Endodermal cell (in vitro differentiated cells): Measurements from ENCODE around the gene USP12. TPM values are rescaled to one million over a fixed set of nuclear protein-coding genes. Genes with fewer than 3 reads are reported as not detected.

Source experiments
- DNase-seq: peaks from one replicate; pipeline ENCODE4 v3.0.0-alpha.2; 2017
- H3K27ac ChIP-seq: 2 replicates; pipeline ENCODE4 v1.5.1; 2013; ENCODE audit warnings: mild to moderate bottlenecking, low read depth, low read length, moderate library complexity
- H3K27me3 ChIP-seq: 2 replicates; pipeline ENCODE4 v1.6.1; 2013; ENCODE audit warnings: mild to moderate bottlenecking, low read length, moderate library complexity; ENCODE audit not compliant: insufficient read depth, control insufficient read depth, poor library complexity, severe bottlenecking
- H3K36me3 ChIP-seq: 2 replicates; pipeline ENCODE4 v1.7.0; 2013; ENCODE audit warnings: mild to moderate bottlenecking, low read length, moderate library complexity; ENCODE audit not compliant: control insufficient read depth, insufficient read depth
- H3K4me1 ChIP-seq: one replicate; pipeline ENCODE4 v1.7.0; 2013; ENCODE audit warnings: low read length; ENCODE audit not compliant: control insufficient read depth, insufficient read depth
- H3K4me3 ChIP-seq: 2 replicates; pipeline ENCODE4 v1.5.1; 2013; ENCODE audit warnings: mild to moderate bottlenecking, low read length, moderate library complexity
- H3K9ac ChIP-seq: 2 replicates; pipeline ENCODE4 v1.6.1; 2013; ENCODE audit warnings: mild to moderate bottlenecking, low read length, moderate library complexity; ENCODE audit not compliant: poor library complexity, severe bottlenecking; ENCODE audit errors: extremely low read depth
- H3K9me3 ChIP-seq: 2 replicates; pipeline ENCODE4 v1.6.1; 2013; ENCODE audit warnings: mild to moderate bottlenecking, low read length, moderate library complexity; ENCODE audit not compliant: control insufficient read depth
- H3K27ac Mint-ChIP-seq: 2 replicates; pipeline ENCODE4 v1.8.0; 2020; ENCODE audit warnings: mixed read lengths
- H3K27me3 Mint-ChIP-seq: 2 replicates; pipeline ENCODE4 v1.8.0; 2021; ENCODE audit warnings: mild to moderate bottlenecking, mixed read lengths; ENCODE audit not compliant: insufficient read depth
- H3K36me3 Mint-ChIP-seq: 2 replicates; pipeline ENCODE4 v1.8.0; 2020; ENCODE audit warnings: low read depth, mixed read lengths
- H3K4me1 Mint-ChIP-seq: 2 replicates; pipeline ENCODE4 v1.8.0; 2020; ENCODE audit warnings: mixed read lengths
- H3K4me3 Mint-ChIP-seq: 2 replicates; pipeline ENCODE4 v1.8.0; 2020; ENCODE audit warnings: mild to moderate bottlenecking, moderate library complexity, mixed read lengths
- H3K9me3 Mint-ChIP-seq: 2 replicates; pipeline ENCODE4 v1.8.0; 2020; ENCODE audit warnings: mild to moderate bottlenecking, mixed read lengths
- WGBS, 2 experiments: methylation state at CpG; one replicate each; pipeline versions ENCODE4 v1.1.5 to v1.1.7; 2013; ENCODE audit warnings: missing lambda C conversion rate in 2 of 2, mixed read lengths in 1 of 2; ENCODE audit not compliant: insufficient coverage in 1 of 2, insufficient read length in 1 of 2; 5-methylcytosine and 5-hydroxymethylcytosine counted together
- total RNA-seq, 2 donors: library from RNA; stranded (reverse); fragmentation: NEBNext Ultra II Directional in 1 of 2; extraction: Animal tissue kit (Norgen Biotek cat#: 25700) in 1 of 2; gene quantifications; 2 replicates in 1 of 2; 3 replicates in 1 of 2; pipeline ENCODE4 v1.2.1, GENCODE V29; 2021
- TF ChIP-seq, protein P1 (sequence below): fragments of 200-600 bp; sonication (generic); conservative IDR thresholded peaks from 2 replicates; pipeline ENCODE4 v1.5.0; 2021; ENCODE audit warnings: antibody characterized with exemption, mild to moderate bottlenecking

USP12 gene
- total RNA-seq, 2 donors from 2014 or later: 18.9 to 23.2 TPM

DNA sequence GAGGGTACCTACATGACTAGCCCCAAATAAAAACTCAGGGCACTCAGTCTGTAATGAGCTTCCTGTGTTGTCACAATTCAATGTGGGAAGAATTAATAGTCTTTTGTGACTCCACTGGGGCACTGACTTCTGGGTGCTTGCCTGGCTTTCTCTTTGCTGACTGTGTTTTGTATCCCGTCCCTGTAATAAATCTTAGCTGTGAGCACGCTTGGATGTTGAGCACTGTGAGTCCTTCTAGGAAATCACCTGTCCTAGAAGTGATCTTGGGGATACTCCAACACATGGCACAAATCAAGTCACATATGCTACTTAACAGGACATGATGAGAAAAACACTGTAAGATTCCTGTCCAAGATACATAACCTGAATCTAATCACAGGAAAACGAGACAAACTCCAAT is 83.0 kb downstream of the USP12 start:
- Histone ChIP-seq H3K27ac (no peak overlapping the region), H3K9ac (no peak overlapping the region), H3K4me3 (no peak overlapping the region), H3K36me3 (peaks cover 52% of the 10 kb centered on the region), H3K9me3 (no peaks in the 10 kb centered on the region), H3K4me1 (no peaks in the 10 kb centered on the region), H3K27me3 (no peaks in the 10 kb centered on the region)
- Mint-ChIP-seq H3K36me3 (peaks cover 41% of the 10 kb centered on the region), H3K4me1 (peaks cover 7% of the 10 kb centered on the region), H3K4me3 (no peak overlapping the region), H3K27me3 (no peaks in the 10 kb centered on the region), H3K9me3 (no peaks in the 10 kb centered on the region), H3K27ac (peak overlapping the region; percentile 1)
- no peak for DNase-seq
- TF ChIP-seq, protein P1, sequence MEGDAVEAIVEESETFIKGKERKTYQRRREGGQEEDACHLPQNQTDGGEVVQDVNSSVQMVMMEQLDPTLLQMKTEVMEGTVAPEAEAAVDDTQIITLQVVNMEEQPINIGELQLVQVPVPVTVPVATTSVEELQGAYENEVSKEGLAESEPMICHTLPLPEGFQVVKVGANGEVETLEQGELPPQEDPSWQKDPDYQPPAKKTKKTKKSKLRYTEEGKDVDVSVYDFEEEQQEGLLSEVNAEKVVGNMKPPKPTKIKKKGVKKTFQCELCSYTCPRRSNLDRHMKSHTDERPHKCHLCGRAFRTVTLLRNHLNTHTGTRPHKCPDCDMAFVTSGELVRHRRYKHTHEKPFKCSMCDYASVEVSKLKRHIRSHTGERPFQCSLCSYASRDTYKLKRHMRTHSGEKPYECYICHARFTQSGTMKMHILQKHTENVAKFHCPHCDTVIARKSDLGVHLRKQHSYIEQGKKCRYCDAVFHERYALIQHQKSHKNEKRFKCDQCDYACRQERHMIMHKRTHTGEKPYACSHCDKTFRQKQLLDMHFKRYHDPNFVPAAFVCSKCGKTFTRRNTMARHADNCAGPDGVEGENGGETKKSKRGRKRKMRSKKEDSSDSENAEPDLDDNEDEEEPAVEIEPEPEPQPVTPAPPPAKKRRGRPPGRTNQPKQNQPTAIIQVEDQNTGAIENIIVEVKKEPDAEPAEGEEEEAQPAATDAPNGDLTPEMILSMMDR: no peak
- WGBS, 2 experiments: 94 to 100% methylated on average over 2 to 3 of the region's 3 CpGs

DNA sequence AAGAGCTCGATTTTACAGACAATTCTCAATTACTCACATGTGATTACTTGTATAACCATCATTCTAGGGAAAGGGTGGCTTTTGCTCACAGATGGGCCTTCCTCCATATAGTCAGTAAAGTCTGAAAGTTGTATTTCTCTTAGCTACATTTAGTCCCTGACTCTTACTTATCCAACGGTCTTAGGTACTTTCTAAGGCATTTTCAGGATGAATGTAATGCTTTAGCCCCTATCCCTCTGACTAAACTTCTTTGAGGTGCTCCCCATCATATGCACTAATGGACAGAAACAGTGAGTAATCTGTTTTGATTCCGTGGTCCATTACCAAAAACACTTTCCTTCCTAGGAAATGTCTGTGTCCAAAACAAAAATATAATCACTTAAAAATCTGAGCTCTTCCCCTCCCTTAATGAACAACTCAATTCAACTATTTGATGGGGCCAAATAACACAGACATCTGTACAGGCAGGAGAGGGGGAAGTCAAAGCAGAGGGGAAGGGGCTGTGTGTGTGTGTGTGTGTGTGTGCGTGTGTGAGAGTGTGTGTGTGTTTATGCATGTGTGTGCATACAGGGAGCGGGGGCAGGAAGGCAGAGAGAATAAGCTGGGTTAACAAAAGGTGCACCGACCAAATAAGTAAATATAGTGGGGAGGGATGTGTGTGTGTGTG is 84.9 kb downstream of the USP12 start:
- Mint-ChIP-seq H3K27ac (no peak overlapping the region), H3K27me3 (no peaks in the 10 kb centered on the region), H3K9me3 (no peaks in the 10 kb centered on the region), H3K36me3 (peaks cover 34% of the 10 kb centered on the region), H3K4me3 (no peak overlapping the region), H3K4me1 (peaks cover 13% of the 10 kb centered on the region)
- Histone ChIP-seq H3K9me3 (no peaks in the 10 kb centered on the region), H3K4me3 (no peak overlapping the region), H3K27ac (no peak overlapping the region), H3K4me1 (no peaks in the 10 kb centered on the region), H3K9ac (no peak overlapping the region), H3K27me3 (no peaks in the 10 kb centered on the region), H3K36me3 (peaks cover 47% of the 10 kb centered on the region)
- TF ChIP-seq, protein P1: no peak
- no peak for DNase-seq
- WGBS, 2 experiments: 92 to 93% methylated on average over 4 to 6 of the region's 6 CpGs

DNA sequence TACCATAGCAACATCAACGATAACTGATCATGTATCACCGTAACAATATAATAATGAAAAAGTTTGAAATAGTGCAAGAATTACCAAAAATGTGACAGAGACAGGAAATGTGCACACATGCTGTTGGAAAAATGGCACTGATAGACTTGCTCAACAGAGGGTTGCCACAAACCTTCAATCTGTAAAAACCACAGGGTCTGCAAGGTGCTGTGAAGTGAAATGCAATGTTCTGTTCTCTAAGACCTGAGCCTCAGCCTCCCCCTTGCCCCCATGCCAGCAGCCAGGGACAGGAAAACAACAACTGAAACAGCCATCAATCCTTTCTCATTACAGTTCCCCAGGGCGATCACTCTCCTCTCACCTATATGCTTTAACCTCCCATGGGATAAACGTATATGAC is 88.4 kb downstream of the USP12 start:
- no peaks in the 10 kb centered on the region for H3K27me3 Mint-ChIP-seq
- H3K27me3 ChIP-seq: no peaks in the 10 kb centered on the region
- H3K4me1 ChIP-seq: no peaks in the 10 kb centered on the region
- no peaks in the 10 kb centered on the region for H3K9me3 ChIP-seq
- H3K4me3 Mint-ChIP-seq: no peak overlapping the region
- H3K9me3 Mint-ChIP-seq: no peaks in the 10 kb centered on the region
- no peak for DNase-seq
- H3K27ac Mint-ChIP-seq: no peak overlapping the region
- WGBS, 2 experiments: 93 to 100% methylated on average over 2 to 4 of the region's 4 CpGs
- peaks cover 32% of the 10 kb centered on the region for H3K36me3 Mint-ChIP-seq
- H3K9ac ChIP-seq: no peak overlapping the region
- peaks cover 8% of the 10 kb centered on the region for H3K4me1 Mint-ChIP-seq
- no peak overlapping the region for H3K27ac ChIP-seq
- H3K36me3 ChIP-seq: peaks cover 47% of the 10 kb centered on the region
- TF ChIP-seq, protein P1: no peak
- no peak overlapping the region for H3K4me3 ChIP-seq
